Left ventricle myocardium inferior (tissue), 1 donor: ENCODE results near the gene PRKCQ. TPM values are rescaled to one million over a fixed set of nuclear protein-coding genes. Genes with fewer than 3 reads are reported as not detected.

Experiments
- DNase-seq: peaks from one replicate; pipeline ENCODE4 v3.0.0-alpha.2; 2020
- H3K27ac ChIP-seq: fragments of 200-600 bp; replicated peaks from 2 replicates; pipeline ENCODE4 v1.8.0; 2021
- H3K27me3 ChIP-seq: fragments of 200-600 bp; 2 replicates; pipeline ENCODE4 v1.8.0; 2021; ENCODE audit warnings: low read depth
- H3K36me3 ChIP-seq: fragments of 200-600 bp; 2 replicates; pipeline ENCODE4 v1.8.0; 2021
- H3K4me1 ChIP-seq: fragments of 200-600 bp; 2 replicates; pipeline ENCODE4 v1.8.0; 2021
- H3K4me3 ChIP-seq: fragments of 200-600 bp; 2 replicates; pipeline ENCODE4 v1.8.0; 2021; ENCODE audit warnings: mild to moderate bottlenecking, moderate library complexity
- H3K9me3 ChIP-seq: fragments of 200-600 bp; replicated peaks from 2 replicates; pipeline ENCODE4 v1.8.0; 2021
- CTCF ChIP-seq: fragments of 200-600 bp; IDR thresholded peaks from 2 replicates; pipeline ENCODE4 v1.8.0; 2021; ENCODE audit warnings: antibody characterized with exemption, mild to moderate bottlenecking, borderline replicate concordance
- intact Hi-C: fragments of 100-400 bp; cut with micrococcal nuclease; formaldehyde crosslinking; loops from one replicate; pipeline ENCODE4 v1.11.0; 2022
- total RNA-seq: library from RNA; stranded (reverse); fragmentation: NEBNext Ultra II Directional; extraction: Animal tissue kit (Norgen Biotek cat#: 25700); gene quantifications from one replicate; pipeline ENCODE4 v1.2.1, GENCODE V29; 2021
- donor health status: DM: no; HTN: yes; CAD: no; lungs with severe emphysema.

PRKCQ gene
- total RNA-seq, 1 donor from 2014 or later = 0.16 TPM

- no peak for DNase-seq
- intact Hi-C loops = loop anchor here (10.0 kb wide), 3 partner anchors 192 to 392 kb away; no protein-coding TSS in a partner anchor
Measured at GRCh38 chr10:6407034-6407721, 172.9 kb downstream of the PRKCQ start.

GRCh38 chr10:6406220-6407033 is 173.6 kb downstream of the PRKCQ start:
- no peak for DNase-seq
- peak; percentile 47 for TF ChIP-seq CTCF
- intact Hi-C loops = loop anchor here (10.0 kb wide), 3 partner anchors 192 to 392 kb away; no protein-coding TSS in a partner anchor
- Histone ChIP-seq H3K4me3 (no peak overlapping the region), H3K4me1 (peaks cover 14% of the 10 kb centered on the region), H3K36me3 (no peaks in the 10 kb centered on the region), H3K27me3 (peaks cover 9% of the 10 kb centered on the region), H3K27ac (no peak overlapping the region), H3K9me3 (no peaks in the 10 kb centered on the region)

More at GRCh38 chr10:6407034-6407721, 172.9 kb downstream of the PRKCQ start:
- Histone ChIP-seq H3K4me3 (no peak overlapping the region), H3K4me1 (peaks cover 11% of the 10 kb centered on the region), H3K9me3 (no peaks in the 10 kb centered on the region), H3K27ac (no peak overlapping the region), H3K36me3 (no peaks in the 10 kb centered on the region), H3K27me3 (peaks cover 9% of the 10 kb centered on the region)
- TF ChIP-seq CTCF = no peak

GRCh38 chr10:6405713-6406112 is 174.4 kb downstream of the PRKCQ start:
- Histone ChIP-seq H3K4me3 (no peak overlapping the region), H3K9me3 (no peaks in the 10 kb centered on the region), H3K27ac (no peak overlapping the region), H3K27me3 (peaks cover 9% of the 10 kb centered on the region), H3K36me3 (no peaks in the 10 kb centered on the region), H3K4me1 (peaks cover 16% of the 10 kb centered on the region)
- no peak for TF ChIP-seq CTCF
- DNase-seq = no peak
- intact Hi-C loops = loop anchor here (10.0 kb wide), 3 partner anchors 191 to 391 kb away; no protein-coding TSS in a partner anchor

GRCh38 chr10:6404127-6405072 is 175.7 kb downstream of the PRKCQ start:
- Histone ChIP-seq H3K4me1 (peaks cover 5% of the 10 kb centered on the region), H3K27me3 (peaks cover 9% of the 10 kb centered on the region), H3K36me3 (no peaks in the 10 kb centered on the region), H3K9me3 (no peaks in the 10 kb centered on the region), H3K4me3 (no peak overlapping the region), H3K27ac (no peak overlapping the region)
- intact Hi-C loops = loop anchor here (10.0 kb wide), 3 partner anchors 190 to 390 kb away; no protein-coding TSS in a partner anchor
- no peak for DNase-seq
- no peak for TF ChIP-seq CTCF

- no peak for TF ChIP-seq CTCF
Measured at GRCh38 chr10:6402960-6403359, 177.1 kb downstream of the PRKCQ start.

More at GRCh38 chr10:6402960-6403359, 177.1 kb downstream of the PRKCQ start:
- intact Hi-C loops = loop anchor here (10.0 kb wide), 3 partner anchors 188 to 388 kb away; no protein-coding TSS in a partner anchor
- Histone ChIP-seq H3K4me1 (peaks cover 5% of the 10 kb centered on the region), H3K36me3 (no peaks in the 10 kb centered on the region), H3K27me3 (peaks cover 9% of the 10 kb centered on the region), H3K27ac (no peak overlapping the region), H3K9me3 (no peaks in the 10 kb centered on the region), H3K4me3 (no peak overlapping the region)
- DNase-seq = no peak
